NT2/D1 (cell line): ENCODE data around the gene TCN1.
"Not testable (repeated sequence)": the region's sequence is repeated elsewhere in the genome, so short reads cannot be mapped to it uniquely, and the experiment has no call there.

Experiments
- DNase-seq: peaks from one replicate; pipeline ENCODE4 v3.0.0-alpha.2; 2011; ENCODE audit warnings: low read depth, low spot score
- H3K27me3 ChIP-seq: 2 replicates; pipeline ENCODE4 v1.6.0; 2011; ENCODE audit warnings: mild to moderate bottlenecking; ENCODE audit not compliant: insufficient read length, insufficient read depth
- H3K36me3 ChIP-seq: 2 replicates; pipeline ENCODE4 v1.6.1; 2011; ENCODE audit warnings: mild to moderate bottlenecking, low read length, mixed read lengths; ENCODE audit not compliant: insufficient read depth, insufficient read length
- H3K4me1 ChIP-seq: 2 replicates; pipeline ENCODE4 v1.5.1; 2011; ENCODE audit not compliant: insufficient read depth, insufficient read length
- H3K4me3 ChIP-seq: 2 replicates; pipeline ENCODE4 v1.5.1; 2011; ENCODE audit warnings: low read depth; ENCODE audit not compliant: insufficient read length
- H3K9ac ChIP-seq: 2 replicates; pipeline ENCODE4 v1.6.0; 2011; ENCODE audit warnings: low read depth; ENCODE audit not compliant: insufficient read length
- H3K9me3 ChIP-seq: 2 replicates; pipeline ENCODE4 v1.5.1; 2011; ENCODE audit warnings: mild to moderate bottlenecking, low read length; ENCODE audit not compliant: insufficient read depth
- SUZ12 ChIP-seq: IDR thresholded peaks from 2 replicates; pipeline ENCODE4 v1.6.1; 2011; ENCODE audit not compliant: insufficient read length, insufficient read depth; ENCODE audit errors: extremely low read depth
- YY1 ChIP-seq: IDR thresholded peaks from 2 replicates; pipeline ENCODE4 v1.6.1; 2011; ENCODE audit not compliant: insufficient read length, insufficient read depth
- ZNF274 ChIP-seq: IDR thresholded peaks from 2 replicates; pipeline ENCODE4 v1.6.1; 2011; ENCODE audit warnings: mild to moderate bottlenecking, low read depth, low read length

The TCN1 gene

GRCh38 chr11:59857439-59858434 is 8.6 kb downstream of the TCN1 start:
- no peaks in the 10 kb centered on the region for H3K27me3 ChIP-seq
- no peak overlapping the region for H3K4me3 ChIP-seq
- H3K4me1 ChIP-seq, result no peaks in the 10 kb centered on the region
- H3K36me3 ChIP-seq, result no peaks in the 10 kb centered on the region
- DNase-seq, result no peak
- H3K9ac ChIP-seq, result no peak overlapping the region
- no peaks in the 10 kb centered on the region for H3K9me3 ChIP-seq
- TF ChIP-seq ZNF274 (no peak), YY1 (no peak), SUZ12 (no peak)

DNA sequence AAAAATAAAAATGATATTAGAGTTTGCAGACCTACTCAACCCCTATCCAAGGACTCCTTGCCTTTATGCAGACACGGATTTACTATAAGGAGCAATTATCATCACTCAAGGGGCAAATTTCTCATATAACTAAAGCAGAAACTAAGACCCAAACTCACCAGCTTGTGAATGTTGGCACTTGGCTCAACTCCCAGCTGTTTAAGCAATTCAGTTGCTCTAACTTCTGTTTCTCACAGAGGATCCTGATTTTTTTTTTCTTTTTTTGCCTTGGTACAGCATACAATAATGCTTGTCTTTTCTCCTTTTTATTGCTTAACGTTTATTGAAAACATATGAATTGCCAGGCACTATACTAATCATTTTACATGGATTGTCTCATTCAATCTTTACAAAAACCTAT is 11.4 kb downstream of the TCN1 start:
- no peak for DNase-seq
- Histone ChIP-seq H3K27me3 (no peaks in the 10 kb centered on the region), H3K4me3 (no peak overlapping the region), H3K4me1 (no peaks in the 10 kb centered on the region), H3K9me3 (no peaks in the 10 kb centered on the region), H3K9ac (no peak overlapping the region), H3K36me3 (no peaks in the 10 kb centered on the region)
- no peak for TF ChIP-seq ZNF274
- TF ChIP-seq YY1, result no peak

GRCh38 chr11:59851416-59851815 is 14.9 kb downstream of the TCN1 start:
- not testable (repeated sequence) for H3K27me3 ChIP-seq, H3K9ac ChIP-seq, H3K9me3 ChIP-seq, H3K36me3 ChIP-seq, H3K4me1 ChIP-seq, H3K4me3 ChIP-seq, DNase-seq

GRCh38 chr11:59849551-59849950 is 16.7 kb downstream of the TCN1 start:
- H3K4me3 ChIP-seq, H3K36me3 ChIP-seq, H3K9me3 ChIP-seq: not testable (repeated sequence)

DNA sequence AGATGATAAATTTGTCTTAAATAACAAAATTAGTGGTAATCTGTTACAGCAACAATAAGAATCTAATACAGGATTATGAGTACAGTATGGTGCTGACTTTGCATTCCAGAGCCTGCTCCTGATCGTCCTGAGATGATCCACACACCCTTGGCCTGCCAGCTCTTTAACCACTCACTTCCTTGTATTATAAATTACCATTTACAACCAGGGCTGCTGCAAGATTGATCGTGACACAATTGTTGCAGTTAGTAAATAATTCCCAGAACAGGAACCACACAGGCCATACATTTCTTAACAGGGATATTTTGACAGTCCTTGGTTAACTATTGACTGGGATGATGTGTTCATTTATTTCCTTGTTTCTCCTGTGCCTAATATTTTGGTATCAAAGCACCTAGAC is 17.2 kb downstream of the TCN1 start:
- no peak overlapping the region for H3K4me3 ChIP-seq
- no peak overlapping the region for H3K9ac ChIP-seq
- no peaks in the 10 kb centered on the region for H3K27me3 ChIP-seq
- TF ChIP-seq SUZ12 (no peak), YY1 (no peak), ZNF274 (no peak)
- peaks cover 2% of the 10 kb centered on the region for H3K4me1 ChIP-seq
- DNase-seq, result no peak
- H3K9me3 ChIP-seq, result no peaks in the 10 kb centered on the region
- H3K36me3 ChIP-seq, result no peaks in the 10 kb centered on the region

More at GRCh38 chr11:59849551-59849950, 16.7 kb downstream of the TCN1 start:
- not testable (repeated sequence) for H3K27me3 ChIP-seq, H3K9ac ChIP-seq, H3K4me1 ChIP-seq, DNase-seq

DNA sequence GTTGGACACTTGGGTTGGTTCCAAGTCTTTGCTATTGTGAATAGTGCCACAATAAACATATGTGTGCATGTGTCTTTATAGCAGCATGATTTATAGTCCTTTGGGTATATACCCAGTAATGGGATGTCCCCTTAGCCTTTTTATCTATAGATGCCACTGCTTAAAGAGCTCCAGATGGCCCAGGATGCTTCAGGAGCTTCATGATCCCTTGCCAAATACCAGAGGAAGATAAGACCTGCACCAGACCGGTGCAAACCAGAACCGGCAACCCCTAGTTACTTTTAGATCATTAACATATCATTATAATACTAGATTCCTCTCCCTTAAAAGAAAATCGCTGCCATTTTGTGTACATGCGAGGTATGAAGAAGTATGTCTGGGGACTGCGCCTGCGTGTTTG is 17.8 kb downstream of the TCN1 start:
- not testable (repeated sequence) for H3K36me3 ChIP-seq, DNase-seq, H3K9me3 ChIP-seq, H3K4me1 ChIP-seq, H3K4me3 ChIP-seq, H3K9ac ChIP-seq, H3K27me3 ChIP-seq

GRCh38 chr11:59847626-59848025 is 18.7 kb downstream of the TCN1 start:
- TF ChIP-seq ZNF274 (no peak), YY1 (no peak), SUZ12 (no peak)
- H3K4me3 ChIP-seq, result no peak overlapping the region
- peaks cover 2% of the 10 kb centered on the region for H3K4me1 ChIP-seq
- H3K36me3 ChIP-seq, result no peaks in the 10 kb centered on the region
- no peak for DNase-seq
- H3K27me3 ChIP-seq, result no peaks in the 10 kb centered on the region
- H3K9ac ChIP-seq, result no peak overlapping the region
- no peaks in the 10 kb centered on the region for H3K9me3 ChIP-seq

- Histone ChIP-seq H3K9ac (no peak overlapping the region), H3K4me3 (no peak overlapping the region), H3K36me3 (no peaks in the 10 kb centered on the region), H3K9me3 (no peaks in the 10 kb centered on the region), H3K27me3 (no peaks in the 10 kb centered on the region), H3K4me1 (peaks cover 2% of the 10 kb centered on the region)
- no peak for DNase-seq
- TF ChIP-seq ZNF274 (no peak), YY1 (no peak), SUZ12 (no peak)
Measured at GRCh38 chr11:59846556-59846955, 19.7 kb downstream of the TCN1 start.
